Muscle of leg (tissue), 11 donors: ENCODE measurements around the gene OR2K2. TPM values are rescaled to one million over a fixed set of nuclear protein-coding genes. Genes with fewer than 3 reads are reported as not detected.
"Not testable (repeated sequence)": the region's sequence is repeated elsewhere in the genome, so short reads cannot be mapped to it uniquely, and the experiment has no call there.

ENCODE experiments used
- DNase-seq: peaks from one replicate; pipeline ENCODE4 v3.0.0; 2013
- H3K27ac ChIP-seq: one replicate; pipeline ENCODE4 v1.5.1; 2013; ENCODE audit warnings: mild to moderate bottlenecking, low read length, control low read depth
- H3K27me3 ChIP-seq: one replicate; pipeline ENCODE4 v1.6.1; 2013; ENCODE audit warnings: low read length; ENCODE audit not compliant: control insufficient read depth, insufficient read depth
- H3K36me3 ChIP-seq: one replicate; pipeline ENCODE4 v1.6.1; 2013; ENCODE audit warnings: low read length; ENCODE audit not compliant: control insufficient read depth, insufficient read depth
- H3K4me1 ChIP-seq: one replicate; pipeline ENCODE4 v1.6.1; 2013; ENCODE audit warnings: low read length; ENCODE audit not compliant: control insufficient read depth, insufficient read depth
- H3K4me3 ChIP-seq: one replicate; pipeline ENCODE4 v1.5.1; 2013; ENCODE audit warnings: low read length, control low read depth
- H3K9me3 ChIP-seq: replicated peaks from 2 replicates; pipeline ENCODE4 v1.6.1; 2013; ENCODE audit warnings: low read depth, low read length; ENCODE audit not compliant: control insufficient read depth
- WGBS: methylation state at CpG from one replicate; pipeline ENCODE4 v1.1.5; 2013; ENCODE audit warnings: missing lambda C conversion rate; ENCODE audit not compliant: insufficient coverage; 5-methylcytosine and 5-hydroxymethylcytosine counted together
- polyA plus RNA-seq, 8 donors: library from polyadenylated mRNA; unstranded; fragments of 120-200 nt; gene quantifications; one replicate each; pipeline versions ENCODE4 v1.2.1 to v1.2.3, GENCODE V29; 2013; ENCODE audit warnings: inconsistent platforms in 1 of 8, low replicate concordance in 1 of 8; ENCODE audit not compliant: insufficient read length in 8 of 8, insufficient read depth in 1 of 8
- total RNA-seq: library from RNA; stranded (reverse); fragments of 120-200 nt; gene quantifications from one replicate; pipeline ENCODE4 v1.2.4, GENCODE V29; 2013

OR2K2 gene
- total and polyA plus RNA-seq, 9 donors: not detected

DNA sequence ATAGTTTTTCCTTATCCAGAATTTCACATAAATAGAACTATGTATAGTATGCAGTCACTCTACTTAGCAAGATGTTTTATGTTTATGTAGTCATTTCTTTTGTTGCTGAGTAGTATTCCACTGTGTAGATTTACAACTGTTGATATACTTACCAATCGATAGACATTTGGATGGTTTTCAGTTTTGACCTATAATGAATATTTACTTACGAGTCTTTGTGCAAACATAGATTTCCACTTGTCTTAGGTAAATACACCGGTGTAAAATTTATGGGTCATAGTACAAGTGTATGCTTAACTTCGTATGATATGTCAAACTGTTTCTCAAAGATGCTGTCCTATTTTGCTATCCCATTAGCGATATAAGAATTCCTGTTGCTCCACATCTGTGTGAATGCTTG lies 19.7 kb upstream of the OR2K2 start:
- Histone ChIP-seq H3K4me1 (no peaks in the 10 kb centered on the region), H3K27ac (no peak overlapping the region), H3K4me3 (no peak overlapping the region), H3K9me3 (no peaks in the 10 kb centered on the region), H3K36me3 (no peaks in the 10 kb centered on the region), H3K27me3 (no peaks in the 10 kb centered on the region)
- WGBS: no CpG with 5 or more reads among the region's 5 CpGs
- no peak for DNase-seq

DNA sequence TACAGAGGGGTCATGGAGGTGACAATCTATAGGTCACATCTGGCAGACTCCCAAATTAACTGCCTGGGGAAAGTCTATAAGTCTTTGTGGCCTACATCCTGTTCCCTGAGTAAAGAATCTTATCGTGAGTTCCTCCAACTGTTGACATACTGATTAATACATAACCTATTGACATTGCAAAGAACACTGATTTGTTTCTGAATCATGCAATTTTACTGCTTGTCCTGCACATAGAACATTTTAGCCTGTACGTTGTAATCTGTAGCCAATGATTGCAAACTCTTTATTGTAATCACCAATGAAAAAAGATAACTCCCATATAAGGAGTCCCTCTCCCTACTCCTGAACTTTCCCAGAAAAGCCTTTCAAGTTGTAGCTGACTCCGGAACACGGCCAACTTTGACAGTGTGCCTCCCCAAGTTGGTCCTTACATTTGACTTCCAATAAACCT lies 18.8 kb upstream of the OR2K2 start:
- no peaks in the 10 kb centered on the region for H3K36me3 ChIP-seq
- no peaks in the 10 kb centered on the region for H3K4me1 ChIP-seq
- WGBS: 68% methylated on average over 3 of the region's 4 CpGs
- H3K4me3 ChIP-seq: no peak overlapping the region
- no peak for DNase-seq
- H3K9me3 ChIP-seq: no peaks in the 10 kb centered on the region
- H3K27me3 ChIP-seq: no peaks in the 10 kb centered on the region
- no peak overlapping the region for H3K27ac ChIP-seq

DNA sequence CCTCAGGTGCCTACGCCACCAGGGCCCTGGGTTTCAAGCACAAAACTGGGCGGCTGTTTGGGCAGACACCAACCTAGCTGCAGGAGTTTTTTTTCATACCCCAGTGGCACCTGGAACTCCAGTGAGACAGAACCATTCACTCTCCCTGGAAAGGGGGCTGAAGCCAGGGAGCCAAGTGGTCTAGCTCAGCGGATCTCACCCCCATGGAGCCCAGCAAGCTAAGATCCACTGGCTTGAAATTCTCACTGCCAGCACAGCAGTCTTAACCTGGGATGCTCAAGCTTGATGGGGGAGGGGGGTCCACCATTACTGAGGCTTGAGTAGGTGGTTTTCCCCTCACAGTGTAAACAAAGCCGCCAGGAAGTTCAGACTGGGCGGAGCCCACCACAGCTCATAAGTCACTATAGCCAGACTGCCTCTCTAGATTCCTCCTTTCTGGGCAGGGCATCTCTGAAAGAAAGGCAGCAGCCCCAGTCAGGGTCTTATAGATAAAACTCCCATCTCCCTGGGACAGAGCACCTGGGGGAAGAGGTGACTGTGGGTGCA lies 4.4 kb upstream of the OR2K2 start:
- not testable (repeated sequence) for H3K27me3 ChIP-seq, H3K9me3 ChIP-seq, H3K4me1 ChIP-seq, H3K4me3 ChIP-seq, DNase-seq, H3K36me3 ChIP-seq, H3K27ac ChIP-seq
- WGBS: 96% methylated on average over 2 of the region's 5 CpGs

DNA sequence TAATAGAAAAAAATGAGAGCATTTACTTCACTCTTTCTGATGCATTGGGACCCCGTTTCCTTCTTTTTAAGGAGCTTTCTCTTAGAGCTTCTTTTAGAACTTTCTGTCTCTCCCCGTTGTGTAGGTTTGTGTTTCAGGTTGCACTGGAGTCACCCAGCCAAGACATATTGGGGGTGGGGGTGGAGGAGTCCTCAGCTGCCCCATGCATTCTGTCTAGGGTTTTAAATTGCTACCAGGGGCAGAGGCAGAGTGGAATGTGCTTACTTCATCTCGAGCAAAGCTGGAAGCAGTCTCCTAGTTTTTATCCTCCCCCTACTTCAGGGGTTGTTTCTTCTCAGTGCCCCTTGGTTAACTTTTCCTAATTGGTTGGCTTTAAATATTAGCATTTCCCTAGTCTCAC lies 9.4 kb downstream of the OR2K2 start:
- H3K4me3 ChIP-seq: no peak overlapping the region
- peak; percentile 9 for DNase-seq
- H3K4me1 ChIP-seq: no peaks in the 10 kb centered on the region
- WGBS: no CpG with 5 or more reads among the region's 3 CpGs
- H3K27ac ChIP-seq: no peak overlapping the region
- no peaks in the 10 kb centered on the region for H3K27me3 ChIP-seq
- H3K36me3 ChIP-seq: no peaks in the 10 kb centered on the region
- H3K9me3 ChIP-seq: peaks cover 3% of the 10 kb centered on the region

DNA sequence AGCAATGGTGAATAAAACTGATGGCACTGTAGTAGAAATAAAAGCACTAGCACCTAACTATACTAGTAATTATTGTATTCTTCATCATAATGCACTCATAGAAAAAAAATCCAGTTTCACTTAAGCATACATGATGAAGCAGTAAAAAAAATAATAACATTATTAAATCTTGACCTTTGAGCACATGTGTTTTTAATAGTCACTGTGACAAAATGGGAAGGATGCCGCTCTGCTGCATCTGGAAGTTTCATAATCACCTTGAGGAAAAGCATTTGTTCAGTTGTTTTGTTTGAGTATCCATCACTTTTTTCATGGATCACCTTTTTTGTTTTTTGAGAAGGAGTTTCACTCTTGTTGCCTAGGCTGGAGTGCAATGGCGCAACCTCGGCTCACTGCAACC lies 13.2 kb downstream of the OR2K2 start:
- Histone ChIP-seq H3K4me3 (no peak overlapping the region), H3K27ac (no peak overlapping the region), H3K36me3 (no peaks in the 10 kb centered on the region), H3K9me3 (peaks cover 3% of the 10 kb centered on the region), H3K4me1 (no peaks in the 10 kb centered on the region), H3K27me3 (no peaks in the 10 kb centered on the region)
- no peak for DNase-seq
- WGBS: no CpG with 5 or more reads among the region's 3 CpGs

DNA sequence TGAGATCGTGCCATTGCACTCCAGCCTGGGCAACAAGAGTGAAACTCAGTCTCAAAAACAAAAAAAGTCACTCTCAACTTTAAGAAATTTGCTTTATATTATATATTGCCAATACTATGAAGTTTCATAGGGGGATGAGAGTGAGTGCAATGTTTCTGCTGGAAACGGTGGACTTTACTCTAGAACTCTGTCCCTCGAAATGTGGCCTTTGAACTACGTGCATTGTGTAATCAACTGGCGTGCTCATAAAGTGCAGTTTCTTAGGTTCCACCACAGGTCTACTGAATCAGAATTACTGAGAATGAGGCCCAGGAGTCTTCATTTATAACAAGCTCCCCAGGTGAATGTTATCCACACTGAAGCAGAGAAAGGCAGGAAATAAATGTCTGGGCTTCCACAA lies 24.1 kb downstream of the OR2K2 start:
- WGBS: 73% methylated on average over 4 of the region's 5 CpGs
- DNase-seq: no peak
- Histone ChIP-seq H3K4me3 (no peak overlapping the region), H3K27me3 (no peaks in the 10 kb centered on the region), H3K36me3 (no peaks in the 10 kb centered on the region), H3K9me3 (no peaks in the 10 kb centered on the region), H3K4me1 (no peaks in the 10 kb centered on the region), H3K27ac (no peak overlapping the region)

DNA sequence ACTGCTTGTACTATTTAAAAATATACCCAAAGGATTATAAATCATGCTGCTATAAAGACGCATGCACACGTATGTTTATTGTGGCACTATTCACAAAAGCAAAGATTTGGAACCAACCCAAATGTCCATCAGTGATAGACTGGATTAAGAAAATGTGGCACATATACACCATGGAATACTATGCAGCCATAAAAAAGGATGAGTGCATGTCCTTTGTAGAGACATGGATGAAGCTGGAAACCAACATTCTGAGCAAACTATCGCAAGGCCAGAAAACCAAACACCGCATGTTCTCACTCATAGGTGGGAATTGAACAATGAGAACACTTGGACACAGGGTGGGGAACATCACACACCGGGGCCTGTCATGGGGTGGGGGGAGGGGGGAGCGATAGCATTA lies 26.0 kb downstream of the OR2K2 start:
- not testable (repeated sequence) for DNase-seq, H3K4me1 ChIP-seq, H3K36me3 ChIP-seq, H3K9me3 ChIP-seq, H3K27me3 ChIP-seq, H3K4me3 ChIP-seq, H3K27ac ChIP-seq
- WGBS: no CpG with 5 or more reads among the region's 6 CpGs

DNA sequence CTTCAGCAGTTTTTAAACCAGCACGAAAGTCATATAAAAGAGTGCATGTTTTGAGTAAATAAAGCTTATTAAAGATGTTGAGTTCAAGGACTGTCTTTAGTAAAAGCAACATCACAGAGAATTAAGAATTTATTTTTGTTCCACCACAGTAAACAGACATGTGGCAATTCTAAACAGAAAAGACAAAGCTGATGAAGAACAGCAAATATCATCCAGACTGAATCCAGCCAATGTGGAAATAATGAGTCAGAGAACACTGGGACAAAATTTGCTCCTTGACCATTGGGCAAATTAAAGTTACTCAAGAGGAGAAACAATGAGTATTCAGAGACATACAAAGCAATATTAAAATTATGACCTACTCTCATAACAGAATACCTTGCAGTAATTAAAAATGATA lies 28.8 kb downstream of the OR2K2 start:
- Histone ChIP-seq H3K27me3 (no peaks in the 10 kb centered on the region), H3K4me3 (no peak overlapping the region), H3K27ac (no peak overlapping the region), H3K4me1 (peaks cover 2% of the 10 kb centered on the region), H3K36me3 (no peaks in the 10 kb centered on the region), H3K9me3 (no peaks in the 10 kb centered on the region)
- WGBS: no CpG with 5 or more reads among the region's 1 CpG
- no peak for DNase-seq

DNA sequence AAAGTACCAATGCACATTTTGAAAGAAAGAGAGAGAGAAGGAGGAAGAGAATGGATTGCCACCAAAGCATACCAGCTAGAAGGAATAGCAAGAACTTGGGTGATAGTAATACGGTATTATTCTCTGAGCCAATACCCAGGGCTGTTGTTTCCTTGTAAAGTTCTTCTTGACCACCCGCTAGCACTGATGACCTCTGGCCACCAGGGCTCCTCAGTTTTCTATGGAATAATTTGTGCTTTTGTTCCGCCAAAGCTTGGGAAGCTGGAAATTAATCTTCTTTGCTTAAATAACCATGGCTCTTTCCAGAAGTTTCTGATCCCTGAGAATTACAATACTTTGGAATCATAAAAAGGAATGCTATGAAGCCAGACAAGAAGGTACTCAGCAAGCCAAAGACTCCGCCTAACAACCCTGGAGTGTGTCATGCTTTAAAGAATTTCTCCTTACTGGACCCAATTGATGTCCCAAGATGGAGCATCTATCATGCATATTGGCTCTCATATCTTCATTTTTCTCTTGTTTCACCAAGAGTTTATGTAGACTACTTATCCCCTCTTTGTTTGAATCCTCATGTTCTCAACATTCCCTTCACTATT lies 29.8 kb downstream of the OR2K2 start:
- Histone ChIP-seq H3K27ac (no peak overlapping the region), H3K4me1 (peaks cover 2% of the 10 kb centered on the region), H3K9me3 (no peaks in the 10 kb centered on the region), H3K36me3 (no peaks in the 10 kb centered on the region), H3K27me3 (no peaks in the 10 kb centered on the region), H3K4me3 (no peak overlapping the region)
- WGBS: 85% methylated on average over 2 of the region's 4 CpGs
- DNase-seq: no peak

DNA sequence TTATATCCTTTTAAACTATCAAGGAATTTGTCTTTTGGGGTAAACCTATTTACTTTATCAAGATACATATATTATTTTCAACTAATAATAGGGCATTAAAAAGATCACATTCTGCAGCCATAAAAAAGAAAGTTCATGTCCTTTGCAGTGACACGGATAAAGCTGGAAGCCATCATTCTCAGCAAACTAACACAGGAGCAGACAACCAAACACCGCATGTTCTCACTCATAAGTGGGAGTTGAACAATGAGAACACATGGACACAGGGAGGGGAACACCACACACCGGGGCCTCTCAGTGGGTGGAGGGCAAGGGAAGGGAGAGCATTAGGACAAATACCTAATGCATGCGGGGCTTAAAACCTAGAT lies 30.4 kb downstream of the OR2K2 start:
- H3K27ac ChIP-seq, H3K27me3 ChIP-seq, H3K9me3 ChIP-seq, H3K4me3 ChIP-seq, H3K36me3 ChIP-seq, DNase-seq, H3K4me1 ChIP-seq: not testable (repeated sequence)
- WGBS: no CpG with 5 or more reads among the region's 4 CpGs
